Fibroblast of pulmonary artery (primary cell): ENCODE measurements around the gene MED29.

ENCODE experiments used
- DNase-seq: peaks from one replicate; pipeline ENCODE4 v3.0.0-alpha.2; 2010; ENCODE audit warnings: low read depth
- H3K4me3 ChIP-seq: replicated peaks from 2 replicates; pipeline ENCODE4 v1.5.1; 2011; ENCODE audit warnings: low read depth, mild to moderate bottlenecking, control low read depth, low read length, moderate library complexity
- CTCF ChIP-seq: IDR thresholded peaks from 2 replicates; pipeline ENCODE4 v1.5.1; 2011; ENCODE audit warnings: mild to moderate bottlenecking, control low read depth, low read length, inconsistent platforms; ENCODE audit errors: missing control alignments

The MED29 gene

GRCh38 chr19:39412867-39413271 is 21.7 kb downstream of the MED29 start:
- TF ChIP-seq CTCF, result no peak
- peak overlapping the region; percentile 97 for H3K4me3 ChIP-seq
- DNase-seq, result no peak

- TF ChIP-seq CTCF, result no peak
Observed at GRCh38 chr19:39413272-39413910, 22.2 kb downstream of the MED29 start.

GRCh38 chr19:39413911-39414608 is 22.9 kb downstream of the MED29 start:
- no peak for DNase-seq
- H3K4me3 ChIP-seq, result peak overlapping the region; percentile 97
- TF ChIP-seq CTCF, result no peak

More at GRCh38 chr19:39413272-39413910, 22.2 kb downstream of the MED29 start:
- peak; percentile 72 for DNase-seq
- H3K4me3 ChIP-seq, result peak overlapping the region; percentile 97

GRCh38 chr19:39415111-39416046 is 24.2 kb downstream of the MED29 start:
- peak; percentile 6 for TF ChIP-seq CTCF
- peak overlapping the region; percentile 97 for H3K4me3 ChIP-seq
- DNase-seq, result no peak

GRCh38 chr19:39416152-39417120 is 25.3 kb downstream of the MED29 start:
- H3K4me3 ChIP-seq, result no peak overlapping the region
- DNase-seq, result no peak
- TF ChIP-seq CTCF, result no peak
